ENCODE results near the gene GLRA1.

GRCh38 chr5:151970885-151971284, 46.2 kb upstream of the GLRA1 start:
- TF ChIP-seq CTCF (IDR thresholded peaks at IDR 0.05) (no peak), POLR2A (IDR thresholded peaks at IDR 0.05) (no peak)

All from prostate gland (tissue), 2 donors.